Limb (tissue), 2 donors: ENCODE measurements around the gene TAPT1.

Experiments
- DNase-seq, 2 donors: peaks; one replicate each; pipeline ENCODE4 v3.0.0-alpha.2; 2016; ENCODE audit errors: extremely low spot score in 2 of 2

The TAPT1 gene

DNA sequence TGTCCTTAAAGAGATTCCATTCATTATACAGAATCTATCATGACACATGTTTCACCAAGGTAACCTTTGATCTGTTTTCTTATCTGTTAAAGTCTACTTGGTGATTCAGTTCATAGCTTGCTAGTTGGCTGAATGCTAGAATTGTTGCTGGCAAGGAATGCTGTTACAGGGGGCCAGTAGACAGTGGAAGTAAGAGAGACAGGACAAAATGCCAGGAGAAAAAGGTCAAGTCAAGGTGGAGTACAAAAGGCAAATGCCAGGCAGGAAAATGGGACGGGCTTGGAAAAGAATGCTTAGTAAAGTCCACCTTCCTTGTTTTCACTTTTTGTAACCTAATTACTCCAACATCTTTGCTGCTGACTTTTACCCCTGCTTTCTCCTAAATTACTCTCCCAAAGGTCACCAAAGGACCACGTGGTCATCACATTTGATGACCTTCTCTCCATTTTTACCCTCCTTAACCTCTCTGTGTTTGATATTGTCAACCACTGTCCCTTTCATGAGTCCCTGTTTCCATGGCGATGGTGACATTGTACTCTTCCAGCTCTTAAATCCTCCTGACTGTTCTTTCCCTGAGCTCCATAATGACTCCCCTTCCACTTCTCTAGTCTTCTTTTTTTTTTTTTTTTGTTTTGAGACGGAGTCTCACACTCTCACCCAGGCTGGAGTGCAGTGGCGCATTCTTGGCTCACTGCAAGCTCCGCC lies 24.5 kb upstream of the TAPT1 start:
- no peak for DNase-seq

DNA sequence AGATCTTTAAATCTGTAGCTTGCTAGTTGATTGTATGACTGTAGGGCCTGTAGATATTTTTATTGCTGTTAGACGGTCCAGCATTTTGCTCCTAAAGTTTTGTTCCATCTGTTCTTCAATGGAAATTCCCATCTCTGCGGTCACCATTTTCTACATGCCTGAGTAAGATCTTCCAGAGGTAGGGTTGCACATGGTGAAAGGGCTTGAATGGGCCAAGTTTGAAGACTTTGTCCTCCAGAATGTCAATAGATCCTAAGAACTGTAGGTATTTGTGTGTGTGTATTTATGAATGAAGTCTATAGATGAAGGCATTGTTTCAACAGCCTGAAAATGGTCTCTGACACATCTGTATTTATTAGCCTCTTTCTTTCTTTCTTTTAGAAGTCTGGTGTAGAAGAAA lies 22.3 kb upstream of the TAPT1 start:
- DNase-seq = no peak

DNA sequence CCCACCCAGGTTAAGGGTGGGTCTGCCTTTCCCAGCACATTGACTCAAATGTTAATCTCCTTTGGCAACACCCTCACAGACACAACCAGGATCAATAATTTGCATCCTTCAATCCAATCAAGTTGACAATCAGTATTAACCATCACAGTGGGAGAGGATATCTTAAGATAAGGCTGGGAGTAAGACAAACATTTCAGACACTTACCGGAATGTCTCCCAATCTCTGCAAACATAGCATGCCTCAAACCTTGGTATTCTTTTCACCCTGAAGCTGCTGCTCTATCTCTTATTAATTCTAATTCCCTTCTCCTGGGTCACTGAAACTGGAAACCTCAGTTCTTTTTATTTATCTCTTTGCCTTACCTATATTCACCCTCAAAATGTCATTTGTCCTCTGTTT lies 19.0 kb upstream of the TAPT1 start:
- no peak for DNase-seq

DNA sequence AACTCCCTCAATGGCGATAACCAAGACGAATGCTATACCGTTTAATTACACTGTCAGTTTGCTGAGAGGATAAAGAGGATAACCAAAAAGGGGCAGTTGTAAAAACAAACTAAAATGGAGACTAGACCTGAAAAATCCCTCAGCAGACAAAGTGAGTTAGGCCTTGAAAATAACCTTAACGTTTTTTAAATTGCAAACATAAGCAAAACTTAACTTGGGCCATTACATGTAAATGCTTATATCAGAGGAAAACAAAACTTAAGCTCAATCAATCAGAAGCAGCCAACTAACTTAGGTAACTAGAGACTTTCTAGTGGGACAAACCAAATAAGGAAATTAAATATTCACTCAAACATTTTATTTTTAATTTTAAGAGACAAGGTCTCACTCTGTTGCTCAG lies 17.0 kb upstream of the TAPT1 start:
- DNase-seq = no peak

DNA sequence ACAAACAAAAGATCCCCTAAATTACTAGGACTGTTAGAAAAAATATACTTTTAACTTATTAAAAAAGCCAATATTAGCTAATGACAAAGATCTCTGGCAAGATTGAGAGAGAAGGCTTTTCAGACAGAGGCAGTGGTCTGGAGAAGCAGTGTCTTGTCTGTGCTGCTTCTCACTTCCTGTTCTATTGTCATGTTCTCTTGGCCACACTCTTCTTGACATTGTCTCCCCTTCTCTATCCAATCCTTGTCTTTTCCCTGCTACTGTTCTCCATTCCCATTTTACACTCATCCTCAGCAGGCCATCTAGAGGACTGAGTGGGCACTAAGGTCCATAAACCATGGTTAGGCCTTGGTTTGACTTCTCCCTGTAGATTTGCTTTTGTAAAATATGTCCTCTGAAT lies 14.0 kb upstream of the TAPT1 start:
- no peak for DNase-seq

DNA sequence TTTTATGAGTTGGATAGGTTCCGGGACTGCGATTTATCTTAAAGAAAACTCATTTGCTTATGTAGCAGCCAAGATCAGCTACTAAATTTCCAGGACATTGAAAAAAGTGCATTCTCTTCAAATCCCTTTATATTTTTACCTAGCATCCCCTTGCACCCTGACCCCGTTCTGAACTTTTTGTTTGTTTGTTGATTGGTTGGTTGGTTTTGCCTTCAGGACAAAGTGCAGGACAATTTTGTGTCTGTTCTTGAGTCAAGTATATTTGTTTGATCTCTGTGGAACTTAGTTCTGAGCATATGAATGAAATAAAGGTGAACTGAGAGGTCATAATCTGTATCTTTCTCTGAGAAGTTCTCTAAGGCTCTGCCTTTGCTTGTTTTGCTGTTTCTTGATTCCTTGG lies 12.8 kb upstream of the TAPT1 start:
- no peak for DNase-seq

DNA sequence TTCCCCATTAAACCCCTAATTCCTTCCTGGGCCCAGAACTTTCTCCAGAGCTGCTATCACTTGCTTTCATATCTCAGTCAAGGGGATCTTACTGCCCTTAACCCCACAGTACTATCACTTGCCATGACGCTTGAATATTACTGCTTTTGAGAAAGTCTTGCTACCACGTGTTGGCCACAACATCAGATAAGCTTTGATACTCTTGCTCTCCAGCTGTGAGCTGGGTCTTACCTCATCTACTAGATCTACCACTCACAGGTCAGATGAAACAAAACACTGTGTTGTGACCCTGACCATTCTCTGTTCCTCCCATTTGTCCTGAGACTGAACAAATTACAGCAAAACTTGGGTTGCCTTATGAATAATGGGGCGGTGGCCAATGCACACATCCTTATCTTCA lies 12.1 kb upstream of the TAPT1 start:
- no peak for DNase-seq

DNA sequence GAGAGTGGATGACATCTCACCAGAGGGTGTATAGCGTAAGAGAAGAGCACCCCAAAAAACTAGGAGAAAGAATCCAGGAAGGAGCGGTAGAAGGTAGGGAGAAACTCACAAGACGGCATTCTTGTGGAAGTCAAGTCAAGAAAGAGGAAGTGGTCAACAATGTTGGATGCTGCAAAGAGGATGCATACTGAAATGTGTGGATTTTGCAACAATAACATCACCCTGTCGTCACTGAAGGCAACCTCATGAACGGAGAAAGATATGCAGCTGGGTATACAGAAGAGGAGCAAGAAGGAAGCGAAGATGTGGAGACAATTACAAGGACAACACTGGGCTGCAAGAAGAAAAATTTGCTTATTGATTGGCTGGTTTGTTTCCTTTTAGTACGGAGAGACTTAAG lies 11.4 kb upstream of the TAPT1 start:
- no peak for DNase-seq

DNA sequence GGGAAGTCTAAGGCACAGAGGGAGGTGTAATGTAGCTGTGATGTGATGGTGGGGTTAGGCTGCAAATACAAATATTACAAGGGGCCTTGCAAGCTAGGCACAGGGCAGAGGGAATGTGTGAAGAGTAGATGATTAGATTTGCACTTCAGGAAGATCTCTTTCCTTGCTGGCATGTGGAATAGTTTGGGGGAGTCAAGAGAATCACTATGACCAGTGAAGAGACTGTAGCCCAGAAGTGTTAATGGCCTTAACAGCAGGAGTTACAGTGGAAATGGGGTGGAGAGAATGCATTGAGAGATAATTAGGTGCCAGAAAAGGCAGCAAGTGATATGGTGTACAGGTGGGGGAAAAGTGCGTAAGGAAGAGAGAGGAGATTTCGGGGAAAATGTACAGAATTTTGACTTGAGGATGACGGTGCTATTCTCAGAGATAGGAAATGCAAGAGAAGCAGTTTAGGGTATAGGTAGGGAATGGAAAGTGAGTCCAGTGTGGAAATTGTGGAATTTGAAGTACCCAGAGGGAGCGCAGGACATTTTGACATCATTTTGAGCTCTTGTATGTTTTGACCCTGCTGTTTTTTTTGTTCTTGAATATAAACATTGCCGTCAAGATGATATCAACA lies 10.2 kb upstream of the TAPT1 start:
- no peak for DNase-seq

DNA sequence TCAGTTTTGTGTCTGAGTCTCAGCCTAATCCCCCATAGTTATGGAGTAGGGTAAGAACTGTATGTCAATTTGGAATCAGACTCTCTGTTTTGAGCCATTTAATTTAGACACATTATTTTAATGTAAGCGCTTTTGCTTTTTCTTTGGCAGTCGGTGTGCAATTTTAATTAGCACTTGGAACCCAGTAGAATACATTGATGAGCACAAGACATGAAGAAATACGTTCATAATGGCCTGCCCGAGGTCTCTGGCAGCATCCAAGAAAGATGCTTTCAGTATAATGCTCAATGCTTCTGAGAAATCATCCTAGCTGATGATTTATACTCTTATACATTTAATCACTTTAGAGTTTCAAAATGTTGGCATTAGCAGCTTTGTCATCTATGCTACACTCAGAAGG lies 8.9 kb upstream of the TAPT1 start:
- no peak for DNase-seq

DNA sequence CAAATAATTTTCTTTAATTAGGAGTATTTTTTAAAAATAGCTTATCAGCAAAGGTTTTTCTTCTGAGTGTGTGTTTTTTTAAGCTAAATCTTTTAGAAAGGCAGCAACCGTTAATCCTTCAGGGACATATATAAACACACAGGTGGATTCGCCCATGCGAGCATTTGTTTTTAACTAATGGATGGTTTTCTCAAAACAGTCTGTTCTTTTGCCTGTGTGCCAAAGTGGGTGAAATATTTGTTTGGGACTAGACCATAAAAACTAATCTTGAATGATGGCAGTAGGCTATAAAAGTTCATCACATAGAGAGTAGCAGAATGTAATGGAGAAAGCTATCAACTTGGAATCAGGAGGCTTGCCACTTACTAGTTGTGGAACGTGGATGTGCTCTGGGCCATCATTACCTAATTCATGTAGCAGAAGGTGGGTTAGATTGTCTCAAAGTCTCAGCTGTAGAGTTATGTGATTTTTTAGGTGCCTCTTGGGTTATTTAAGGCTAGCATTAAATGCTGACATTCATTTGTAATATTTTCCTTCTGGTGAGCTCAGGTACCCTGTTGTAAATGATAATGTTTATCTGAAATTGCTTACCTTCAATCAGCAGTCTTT lies 7.4 kb upstream of the TAPT1 start:
- DNase-seq = no peak

DNA sequence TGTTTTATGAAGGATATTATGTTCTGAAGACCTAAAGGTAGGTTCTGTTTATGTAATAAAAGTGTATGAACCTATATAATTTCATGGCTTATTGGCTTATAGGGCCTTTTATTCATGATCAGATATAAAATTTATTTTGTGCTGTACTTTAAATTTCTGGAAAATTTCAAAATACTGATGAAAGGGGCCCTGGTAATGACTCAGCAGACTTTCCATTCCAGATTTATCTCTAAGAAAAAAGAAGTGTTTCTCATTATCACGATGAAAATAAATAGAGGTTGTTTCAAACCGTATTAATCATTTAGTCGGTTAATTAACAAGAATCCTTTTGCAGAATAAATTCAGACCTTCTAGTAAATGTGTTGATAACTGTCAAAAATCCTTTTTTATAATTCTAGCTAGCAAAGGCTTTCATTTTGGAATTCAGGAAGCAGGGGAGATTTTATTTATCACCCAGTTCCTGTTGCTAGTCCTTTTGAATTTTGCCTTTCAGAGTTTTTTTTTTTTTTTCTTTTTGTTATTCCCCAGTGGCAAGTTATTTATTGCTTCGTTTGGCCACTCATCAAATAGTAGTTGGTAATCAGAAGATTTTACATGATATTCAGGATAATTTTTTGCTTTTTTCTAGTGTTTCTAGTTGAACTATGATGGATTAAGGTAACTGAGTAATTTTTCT lies 5.4 kb upstream of the TAPT1 start:
- DNase-seq = no peak

DNA sequence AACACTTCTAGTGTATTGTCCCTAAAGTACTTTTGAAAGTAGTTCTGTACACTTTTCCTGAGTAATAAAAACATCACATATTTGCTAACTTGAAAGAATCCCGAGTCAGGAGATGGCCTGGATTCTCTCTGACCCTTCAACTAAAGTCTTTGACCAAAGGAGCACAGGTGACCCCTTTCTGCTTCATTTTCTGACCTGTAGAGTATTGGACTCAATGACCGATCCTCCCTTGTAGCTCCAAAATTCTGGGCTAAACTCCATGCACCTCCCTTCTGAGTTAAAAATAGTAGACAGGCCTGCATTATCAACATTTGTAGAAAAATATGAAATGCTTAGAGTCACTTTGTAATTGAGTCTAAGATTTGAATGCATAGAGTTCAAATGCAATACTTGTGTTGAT lies 4.0 kb upstream of the TAPT1 start:
- no peak for DNase-seq

DNA sequence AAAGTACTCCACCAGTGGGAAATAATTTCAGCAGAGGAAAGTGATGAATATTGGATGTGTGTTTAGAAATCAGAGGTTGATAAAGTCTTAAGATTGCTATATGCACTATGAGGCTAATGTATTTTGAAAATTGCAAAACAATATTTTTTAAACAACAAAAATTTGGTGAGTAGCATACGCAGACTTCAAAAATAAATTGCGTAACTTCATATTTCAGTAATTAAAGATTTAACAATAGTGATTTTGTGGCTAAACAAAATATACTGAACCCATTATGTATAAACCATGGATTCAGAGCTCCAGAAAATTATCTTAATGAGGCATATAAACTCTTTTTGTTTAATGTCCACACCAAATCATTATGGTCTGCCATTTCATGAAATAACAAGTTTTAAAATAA lies 3.3 kb upstream of the TAPT1 start:
- DNase-seq = no peak

DNA sequence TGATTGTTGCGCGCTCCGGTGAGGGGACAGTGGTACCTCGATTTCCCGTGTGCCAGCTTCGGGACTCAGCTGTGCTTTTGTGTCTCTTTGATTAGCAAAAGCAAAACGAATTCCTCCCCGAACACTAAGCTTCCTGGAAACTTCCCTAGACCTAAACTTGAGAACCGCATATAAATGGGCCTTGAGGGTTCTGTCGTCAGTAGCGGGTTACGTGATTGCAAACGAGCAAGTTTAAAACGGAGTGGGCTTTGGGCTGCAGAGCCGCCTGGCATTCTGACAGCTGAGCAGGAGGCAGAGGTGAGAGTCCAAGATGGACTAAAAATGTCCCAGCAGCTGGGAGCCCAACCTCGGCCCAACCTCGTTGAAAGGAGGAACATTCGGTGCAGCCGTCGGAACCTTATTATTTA lies 1.2 kb upstream of the TAPT1 start:
- DNase-seq = peak; percentile 13 to 50

DNA sequence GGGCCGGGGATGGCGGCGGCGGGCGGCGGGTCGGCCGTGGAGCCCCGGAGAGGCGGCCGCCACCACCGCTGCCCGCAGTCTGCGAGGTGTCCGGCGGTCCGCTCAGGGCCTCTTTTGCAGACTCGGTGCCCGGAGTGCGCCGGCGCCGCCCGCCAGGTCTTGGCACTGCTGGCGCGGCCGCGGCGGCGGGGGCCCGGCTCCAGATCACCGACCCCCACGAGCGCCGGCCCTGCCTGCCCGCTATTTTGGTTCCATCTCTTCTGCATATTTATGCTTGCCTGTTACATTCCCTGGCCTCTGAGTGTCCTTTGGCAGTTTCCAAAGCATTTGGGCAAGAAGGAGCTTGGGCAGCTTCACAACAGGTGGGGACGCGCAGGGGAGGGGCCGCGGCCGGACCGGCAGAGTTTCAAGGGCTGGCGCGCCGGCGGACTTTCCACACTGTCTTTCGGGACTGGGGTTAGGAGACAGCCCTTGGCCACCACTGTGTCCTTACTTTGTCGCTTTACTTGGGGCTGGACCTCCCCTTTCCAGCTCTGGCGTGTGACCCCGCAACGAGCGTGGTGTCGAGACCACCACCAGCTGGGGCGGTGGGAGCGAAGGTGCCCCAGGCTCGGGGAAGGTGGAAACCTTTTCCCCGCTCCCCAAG lies 668 bp upstream of the TAPT1 start:
- DNase-seq = peak; percentile 36 to 80

DNA sequence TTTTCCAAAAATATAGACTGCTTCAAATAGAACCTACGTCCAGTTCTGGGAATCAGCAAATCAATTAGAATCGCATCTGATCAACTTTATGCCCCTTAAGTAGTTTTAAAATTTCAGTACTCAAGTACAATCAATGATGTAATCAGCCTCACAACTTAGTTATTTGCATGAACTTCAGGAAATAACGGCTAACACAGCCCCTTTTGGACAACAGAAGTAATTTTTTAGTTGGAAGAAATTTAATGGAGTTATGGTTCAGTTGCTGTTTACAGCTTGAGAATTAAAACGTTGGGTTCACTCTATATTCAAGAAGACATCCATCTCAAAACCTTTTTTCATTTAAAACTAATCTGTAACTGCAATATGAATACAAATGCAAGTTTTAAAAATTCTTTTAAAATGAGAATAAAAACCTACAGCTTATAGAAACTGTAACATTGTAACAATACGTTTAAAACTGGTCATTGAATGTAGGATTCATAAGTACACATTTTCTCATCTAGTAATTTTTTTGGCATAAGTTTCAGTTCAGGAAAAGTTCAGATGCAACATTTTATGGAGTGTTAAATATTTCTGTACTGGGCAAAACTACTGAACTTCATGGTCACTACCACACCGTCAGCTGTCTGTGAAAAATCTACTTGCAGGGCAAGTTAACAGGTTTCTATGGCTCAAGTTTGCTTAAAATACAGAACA lies 956 bp downstream of the TAPT1 start:
- peak in 1 of 2 donors; percentile 10 for DNase-seq

DNA sequence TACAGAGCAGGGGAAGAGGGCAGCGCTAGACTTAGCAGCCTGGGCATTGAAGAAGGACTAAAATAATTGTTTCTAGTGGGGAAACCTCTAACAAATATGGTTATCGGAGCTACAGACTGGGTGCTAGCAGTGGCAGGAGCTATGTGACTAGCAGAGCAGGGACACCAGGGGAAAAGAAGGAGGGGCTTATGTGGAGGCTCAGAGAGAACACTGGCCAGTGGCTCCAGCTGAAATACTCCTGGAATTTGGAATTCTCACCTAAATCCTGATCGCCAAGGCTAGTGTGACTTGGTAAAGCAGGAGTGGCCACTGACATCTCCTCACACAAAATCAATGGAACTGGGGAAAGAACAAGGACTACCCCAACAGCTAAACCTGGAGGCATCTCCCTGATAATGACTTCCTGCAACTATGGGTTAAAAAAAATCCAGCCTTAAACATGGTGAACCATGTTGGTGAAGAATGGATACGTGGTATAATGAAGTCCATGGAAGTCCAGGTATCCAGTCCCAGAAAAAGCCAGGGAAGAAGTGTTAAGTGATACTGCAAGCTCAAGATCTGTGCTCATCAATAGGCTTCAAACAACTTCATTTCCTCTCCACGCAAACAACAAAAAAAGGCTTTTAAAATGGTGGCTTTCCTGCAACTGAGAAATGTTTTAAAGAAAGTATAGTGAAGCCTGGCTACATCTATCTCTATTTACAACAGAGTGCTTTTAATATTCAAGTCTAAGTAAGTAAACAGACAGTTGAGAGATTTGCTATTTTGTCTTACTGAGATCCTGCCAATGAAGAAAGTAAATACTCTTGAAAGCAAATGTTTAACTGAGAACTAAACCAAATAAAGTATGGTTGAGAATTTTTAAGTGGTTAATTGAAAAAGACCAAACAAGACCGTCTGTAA lies 1.8 kb downstream of the TAPT1 start:
- no peak for DNase-seq

DNA sequence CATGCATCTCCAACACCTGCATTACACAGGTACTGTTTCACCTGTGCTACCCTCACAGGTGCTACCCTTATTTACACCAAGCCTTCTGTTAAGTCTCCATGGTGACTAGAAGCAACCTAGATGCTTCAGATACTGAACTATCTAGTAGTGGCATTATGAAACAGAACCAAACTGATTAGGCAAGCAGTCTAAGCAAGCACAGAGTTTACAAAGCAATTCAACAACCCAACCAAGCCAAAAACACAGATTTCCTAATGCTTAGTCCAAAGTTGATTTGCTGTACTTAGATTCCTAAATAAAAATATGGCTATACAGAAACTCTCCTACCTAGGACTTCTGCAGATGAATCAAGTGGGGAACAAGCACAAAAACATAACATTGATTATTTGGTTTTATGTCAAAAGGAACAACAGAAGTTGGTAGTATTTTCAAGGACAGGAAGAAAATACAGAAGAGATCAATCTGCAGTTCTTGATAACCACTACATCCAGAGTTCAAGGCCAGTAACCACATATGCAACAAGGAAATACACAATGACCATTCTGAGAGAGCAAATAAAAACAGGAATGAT lies 3.2 kb downstream of the TAPT1 start:
- DNase-seq = no peak

DNA sequence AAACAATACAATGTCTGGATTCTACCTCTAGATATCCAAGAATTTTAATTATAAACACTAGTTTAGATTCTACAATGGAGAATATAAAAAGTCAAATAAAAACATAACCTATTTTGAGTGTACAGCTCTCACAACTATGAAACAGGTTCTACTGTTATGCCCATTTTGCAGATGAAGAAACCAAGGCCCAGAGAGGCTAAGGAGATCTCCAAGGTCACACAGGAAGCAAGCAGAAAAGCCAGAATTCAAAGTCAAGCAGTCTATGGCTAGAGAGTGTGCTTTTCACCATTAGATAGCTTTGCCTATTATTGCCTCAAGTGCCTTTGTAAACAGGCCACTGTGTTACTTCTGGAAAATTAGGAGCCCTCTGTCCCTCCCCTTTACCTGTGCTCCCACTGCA lies 7.3 kb downstream of the TAPT1 start:
- no peak for DNase-seq
